Endodermal cell (in vitro differentiated cells): ENCODE measurements around the gene PRKAG2. TPM values are rescaled to one million over a fixed set of nuclear protein-coding genes. Genes with fewer than 3 reads are reported as not detected.

Experiments
- DNase-seq: peaks from one replicate; pipeline ENCODE4 v3.0.0-alpha.2; 2017
- H3K27ac ChIP-seq: 2 replicates; pipeline ENCODE4 v1.5.1; 2013; ENCODE audit warnings: mild to moderate bottlenecking, low read depth, low read length, moderate library complexity
- H3K27me3 ChIP-seq: 2 replicates; pipeline ENCODE4 v1.6.1; 2013; ENCODE audit warnings: mild to moderate bottlenecking, low read length, moderate library complexity; ENCODE audit not compliant: insufficient read depth, control insufficient read depth, poor library complexity, severe bottlenecking
- H3K36me3 ChIP-seq: 2 replicates; pipeline ENCODE4 v1.7.0; 2013; ENCODE audit warnings: mild to moderate bottlenecking, low read length, moderate library complexity; ENCODE audit not compliant: control insufficient read depth, insufficient read depth
- H3K4me1 ChIP-seq: one replicate; pipeline ENCODE4 v1.7.0; 2013; ENCODE audit warnings: low read length; ENCODE audit not compliant: control insufficient read depth, insufficient read depth
- H3K4me3 ChIP-seq: 2 replicates; pipeline ENCODE4 v1.5.1; 2013; ENCODE audit warnings: mild to moderate bottlenecking, low read length, moderate library complexity
- H3K9ac ChIP-seq: 2 replicates; pipeline ENCODE4 v1.6.1; 2013; ENCODE audit warnings: mild to moderate bottlenecking, low read length, moderate library complexity; ENCODE audit not compliant: poor library complexity, severe bottlenecking; ENCODE audit errors: extremely low read depth
- H3K9me3 ChIP-seq: 2 replicates; pipeline ENCODE4 v1.6.1; 2013; ENCODE audit warnings: mild to moderate bottlenecking, low read length, moderate library complexity; ENCODE audit not compliant: control insufficient read depth
- H3K27ac Mint-ChIP-seq: 2 replicates; pipeline ENCODE4 v1.8.0; 2020; ENCODE audit warnings: mixed read lengths
- H3K27me3 Mint-ChIP-seq: 2 replicates; pipeline ENCODE4 v1.8.0; 2021; ENCODE audit warnings: mild to moderate bottlenecking, mixed read lengths; ENCODE audit not compliant: insufficient read depth
- H3K36me3 Mint-ChIP-seq: 2 replicates; pipeline ENCODE4 v1.8.0; 2020; ENCODE audit warnings: low read depth, mixed read lengths
- H3K4me1 Mint-ChIP-seq: 2 replicates; pipeline ENCODE4 v1.8.0; 2020; ENCODE audit warnings: mixed read lengths
- H3K4me3 Mint-ChIP-seq: 2 replicates; pipeline ENCODE4 v1.8.0; 2020; ENCODE audit warnings: mild to moderate bottlenecking, moderate library complexity, mixed read lengths
- H3K9me3 Mint-ChIP-seq: 2 replicates; pipeline ENCODE4 v1.8.0; 2020; ENCODE audit warnings: mild to moderate bottlenecking, mixed read lengths
- whole genome bisulfite sequencing, 2 experiments: methylation state at CpG; one replicate each; pipeline versions ENCODE4 v1.1.5 to v1.1.7; 2013; ENCODE audit warnings: missing lambda C conversion rate in 2 of 2, mixed read lengths in 1 of 2; ENCODE audit not compliant: insufficient coverage in 1 of 2, insufficient read length in 1 of 2; 5-methylcytosine and 5-hydroxymethylcytosine counted together
- total RNA-seq, 2 donors: library from RNA; stranded (reverse); fragmentation: NEBNext Ultra II Directional in 1 of 2; extraction: Animal tissue kit (Norgen Biotek cat#: 25700) in 1 of 2; gene quantifications; 2 replicates in 1 of 2; 3 replicates in 1 of 2; pipeline ENCODE4 v1.2.1, GENCODE V29; 2021
- TF ChIP-seq, protein P1 (sequence below): fragments of 200-600 bp; sonication (generic); conservative IDR thresholded peaks from 2 replicates; pipeline ENCODE4 v1.5.0; 2021; ENCODE audit warnings: antibody characterized with exemption, mild to moderate bottlenecking

PRKAG2 gene
- total RNA-seq, 2 donors from 2014 or later = 17.2 to 20.7 TPM

GRCh38 chr7:151719897-151720242 is 157.0 kb downstream of the PRKAG2 start:
- Mint-ChIP-seq H3K36me3 (no peaks in the 10 kb centered on the region), H3K4me1 (no peaks in the 10 kb centered on the region), H3K9me3 (no peaks in the 10 kb centered on the region), H3K4me3 (no peak overlapping the region), H3K27me3 (peaks cover 2% of the 10 kb centered on the region), H3K27ac (no peak overlapping the region)
- H3K27me3 ChIP-seq = no peaks in the 10 kb centered on the region
- DNase-seq = no peak
- no peaks in the 10 kb centered on the region for H3K9me3 ChIP-seq
- H3K9ac ChIP-seq = no peak overlapping the region
- no peak overlapping the region for H3K27ac ChIP-seq
- WGBS, 2 experiments = 67 to 96% methylated on average over 1 to 2 of the region's 2 CpGs
- H3K36me3 ChIP-seq = no peaks in the 10 kb centered on the region
- TF ChIP-seq, protein P1, sequence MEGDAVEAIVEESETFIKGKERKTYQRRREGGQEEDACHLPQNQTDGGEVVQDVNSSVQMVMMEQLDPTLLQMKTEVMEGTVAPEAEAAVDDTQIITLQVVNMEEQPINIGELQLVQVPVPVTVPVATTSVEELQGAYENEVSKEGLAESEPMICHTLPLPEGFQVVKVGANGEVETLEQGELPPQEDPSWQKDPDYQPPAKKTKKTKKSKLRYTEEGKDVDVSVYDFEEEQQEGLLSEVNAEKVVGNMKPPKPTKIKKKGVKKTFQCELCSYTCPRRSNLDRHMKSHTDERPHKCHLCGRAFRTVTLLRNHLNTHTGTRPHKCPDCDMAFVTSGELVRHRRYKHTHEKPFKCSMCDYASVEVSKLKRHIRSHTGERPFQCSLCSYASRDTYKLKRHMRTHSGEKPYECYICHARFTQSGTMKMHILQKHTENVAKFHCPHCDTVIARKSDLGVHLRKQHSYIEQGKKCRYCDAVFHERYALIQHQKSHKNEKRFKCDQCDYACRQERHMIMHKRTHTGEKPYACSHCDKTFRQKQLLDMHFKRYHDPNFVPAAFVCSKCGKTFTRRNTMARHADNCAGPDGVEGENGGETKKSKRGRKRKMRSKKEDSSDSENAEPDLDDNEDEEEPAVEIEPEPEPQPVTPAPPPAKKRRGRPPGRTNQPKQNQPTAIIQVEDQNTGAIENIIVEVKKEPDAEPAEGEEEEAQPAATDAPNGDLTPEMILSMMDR = no peak
- H3K4me1 ChIP-seq = no peaks in the 10 kb centered on the region
- H3K4me3 ChIP-seq = no peak overlapping the region

GRCh38 chr7:151719031-151719896 is 157.7 kb downstream of the PRKAG2 start:
- Mint-ChIP-seq H3K9me3 (no peaks in the 10 kb centered on the region), H3K27me3 (peaks cover 2% of the 10 kb centered on the region), H3K4me1 (no peaks in the 10 kb centered on the region), H3K27ac (no peak overlapping the region), H3K4me3 (no peak overlapping the region), H3K36me3 (no peaks in the 10 kb centered on the region)
- no peaks in the 10 kb centered on the region for H3K27me3 ChIP-seq
- DNase-seq = no peak
- TF ChIP-seq, protein P1 = no peak
- no peaks in the 10 kb centered on the region for H3K9me3 ChIP-seq
- no peak overlapping the region for H3K9ac ChIP-seq
- H3K4me1 ChIP-seq = no peaks in the 10 kb centered on the region
- WGBS, 2 experiments = 92 to 94% methylated on average over 16 to 24 of the region's 24 CpGs
- no peaks in the 10 kb centered on the region for H3K36me3 ChIP-seq
- H3K27ac ChIP-seq = no peak overlapping the region
- H3K4me3 ChIP-seq = no peak overlapping the region

DNA sequence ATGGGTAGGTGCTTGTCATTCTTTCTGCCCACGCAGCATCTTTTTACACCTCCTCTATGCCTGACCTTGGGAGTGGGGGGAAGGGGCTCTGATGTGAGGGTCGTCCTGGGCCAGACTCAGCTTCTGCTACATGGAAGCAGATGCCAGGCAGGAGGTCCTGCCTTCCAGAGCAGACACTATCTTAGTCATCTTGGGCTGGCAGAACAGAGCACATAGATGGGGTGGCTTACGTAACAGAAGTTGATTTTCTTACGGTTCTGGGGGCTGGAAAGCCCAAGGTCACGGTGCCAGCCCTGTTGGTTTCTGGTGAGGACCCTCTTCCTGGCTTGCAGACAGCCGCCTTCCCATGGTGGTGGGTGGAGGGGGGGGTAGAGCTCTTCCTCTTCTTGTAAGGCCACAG is 159.0 kb downstream of the PRKAG2 start:
- peaks cover 2% of the 10 kb centered on the region for H3K27me3 Mint-ChIP-seq
- WGBS, 2 experiments = 93 to 100% methylated on average over 2 to 5 of the region's 6 CpGs
- no peak overlapping the region for H3K27ac ChIP-seq
- no peaks in the 10 kb centered on the region for H3K36me3 Mint-ChIP-seq
- DNase-seq = no peak
- TF ChIP-seq, protein P1 = no peak
- H3K9me3 Mint-ChIP-seq = no peaks in the 10 kb centered on the region
- H3K27ac Mint-ChIP-seq = no peak overlapping the region
- H3K36me3 ChIP-seq = no peaks in the 10 kb centered on the region
- no peaks in the 10 kb centered on the region for H3K27me3 ChIP-seq
- no peak overlapping the region for H3K9ac ChIP-seq
- H3K9me3 ChIP-seq = no peaks in the 10 kb centered on the region
- H3K4me1 ChIP-seq = no peaks in the 10 kb centered on the region
- no peaks in the 10 kb centered on the region for H3K4me1 Mint-ChIP-seq
- no peak overlapping the region for H3K4me3 Mint-ChIP-seq
- no peak overlapping the region for H3K4me3 ChIP-seq
